K562 (cell line): ENCODE data around the gene OR51F1. TPM values are rescaled to one million over a fixed set of nuclear protein-coding genes. Genes with fewer than 3 reads are reported as not detected.

Experiments
- ATAC-seq: fragments of 200-7000 bp; cut with Tn5 transposase; 3 replicates; pipeline ENCODE4 v1.9.1; 2020; ENCODE audit warnings: moderate library complexity
- BruUV-seq: library from RNA; stranded (reverse); fragments of 400-500 nt; replicated peaks from 2 replicates; lab custom pipeline; 2021; lab: Mats Ljungman, UMichigan
- CTCF ChIA-PET: fragments of 300-600 bp; formaldehyde crosslinking; extraction: SDS; loops from one replicate; lab custom pipeline; 2021; ENCODE audit warnings: low intra/inter-chr PET ratio; lab: Yijun Ruan, JAX
- POLR2A ChIA-PET: fragments of 300-600, 350-650 bp; sonication (Branson Sonifier 250); formaldehyde crosslinking; extraction: SDS; loops from one replicate; lab custom pipeline; 2021; ENCODE audit warnings: antibody characterized with exemption, inconsistent platforms; lab: Yijun Ruan, JAX
- DNase-seq, 4 experiments: peaks; one replicate each; pipeline versions ENCODE4 v3.0.0 to v3.0.0-alpha.2; 2011 to 2018; ENCODE audit warnings: low spot score in 3 of 4, mixed read lengths in 3 of 4; ENCODE audit errors: extremely low read depth in 1 of 4
- FAIRE-seq: peaks from 2 replicates; lab custom pipeline; 2011; peaks lifted over from hg19 to GRCh38; lab: Jason Lieb, UNC
- H2AFZ ChIP-seq: 2 replicates; pipeline ENCODE4 v1.6.0; 2011; ENCODE audit warnings: low read depth, low read length, control low read depth, inconsistent platforms
- H3K27ac ChIP-seq: fragments of 200-600 bp; 3 replicates; pipeline ENCODE4 v1.8.0; 2011; ENCODE audit warnings: low read depth, mild to moderate bottlenecking, control low read depth, inconsistent platforms, low read length, moderate library complexity, mixed read lengths; ENCODE audit errors: extremely low read depth
- H3K27me3 ChIP-seq, 2 experiments: fragments of 300-600 bp in 1 of 2; 2 replicates in 1 of 2; 3 replicates in 1 of 2; pipeline versions ENCODE4 v1.6.0 to v1.8.0; 2011; ENCODE audit warnings: inconsistent platforms in 2 of 2, low read length in 2 of 2, mild to moderate bottlenecking in 1 of 2, mixed read lengths in 1 of 2, moderate library complexity in 1 of 2; ENCODE audit not compliant: control insufficient read depth in 2 of 2, insufficient read depth in 2 of 2
- H3K36me3 ChIP-seq: fragments of 300-600 bp; 3 replicates; pipeline ENCODE4 v1.8.0; 2011; ENCODE audit warnings: mild to moderate bottlenecking, low read length, inconsistent platforms; ENCODE audit not compliant: control insufficient read depth, insufficient read depth
- H3K4me1 ChIP-seq, 2 experiments: fragments of 200-600 bp in 1 of 2; replicated peaks in 1 of 2; 2 replicates in 1 of 2; 3 replicates in 1 of 2; pipeline versions ENCODE4 v1.5.1 to v1.8.0; 2011; ENCODE audit warnings: inconsistent platforms in 2 of 2, low read length in 2 of 2, mild to moderate bottlenecking in 1 of 2, mixed read lengths in 1 of 2, moderate library complexity in 1 of 2; ENCODE audit not compliant: control insufficient read depth in 2 of 2, insufficient read depth in 2 of 2
- H3K4me2 ChIP-seq: 2 replicates; pipeline ENCODE4 v1.6.1; 2011; ENCODE audit warnings: low read length, control low read depth, inconsistent platforms, mixed read lengths; ENCODE audit not compliant: insufficient read depth
- H3K4me3 ChIP-seq: fragments of 200-600 bp; sonication (generic), shearing (Covaris generic); 2 replicates; pipeline ENCODE4 v1.5.1; 2016; ENCODE audit warnings: control low read depth, inconsistent platforms
- H3K79me2 ChIP-seq: fragments of 200-600 bp; 3 replicates; pipeline ENCODE4 v1.8.0; 2011; ENCODE audit warnings: low read length, inconsistent platforms; ENCODE audit not compliant: control insufficient read depth, insufficient read depth
- H3K9ac ChIP-seq, 2 experiments: 2 replicates each; pipeline versions ENCODE4 v1.6.0 to v1.6.1; 2011; ENCODE audit warnings: low read depth in 2 of 2, low read length in 2 of 2, control low read depth in 1 of 2, inconsistent platforms in 1 of 2, mild to moderate bottlenecking in 1 of 2, mixed read lengths in 1 of 2; ENCODE audit not compliant: insufficient read depth in 1 of 2
- H3K9me1 ChIP-seq: one replicate; pipeline ENCODE4 v1.6.0; 2011; ENCODE audit warnings: inconsistent platforms, mild to moderate bottlenecking, low read length, moderate library complexity; ENCODE audit not compliant: control insufficient read depth, insufficient read depth
- H3K9me3 ChIP-seq: replicated peaks from 2 replicates; pipeline ENCODE4 v1.5.1; 2011; ENCODE audit warnings: low read depth, low read length, inconsistent platforms; ENCODE audit not compliant: control insufficient read depth, insufficient read depth
- H4K20me1 ChIP-seq: replicated peaks from 2 replicates; pipeline ENCODE4 v1.6.1; 2011; ENCODE audit warnings: low read length, inconsistent platforms, mixed read lengths; ENCODE audit not compliant: control insufficient read depth, insufficient read depth
- FOXM1 ChIP-seq, 2 experiments: fragments of 450-650 bp in 1 of 2; sonication (generic) in 1 of 2; formaldehyde crosslinking in 1 of 2; IDR thresholded peaks; 2 replicates each; pipeline versions ENCODE4 v1.6.1 to v1.9.0; 2017 to 2022; ENCODE audit warnings: low read depth in 2 of 2, mild to moderate bottlenecking in 2 of 2, missing genetic modification reagents in 1 of 2, moderate library complexity in 1 of 2
- MTA2 ChIP-seq: fragments of 450-650 bp; IDR thresholded peaks from 2 replicates; pipeline ENCODE4 v1.6.1; 2016; ENCODE audit warnings: low read depth
- PHTF2 ChIP-seq: fragments of 250-450 bp; sonication (Bioruptor Pico); IDR thresholded peaks from 2 replicates; pipeline ENCODE4 v1.5.0; 2021; ENCODE audit warnings: mild to moderate bottlenecking
- POLR3A ChIP-seq: IDR thresholded peaks from 2 replicates; pipeline ENCODE4 v1.6.1; 2011; ENCODE audit warnings: borderline replicate concordance, mild to moderate bottlenecking, moderate library complexity; ENCODE audit not compliant: insufficient read length, insufficient read depth; ENCODE audit errors: extremely low read depth
- XRCC4 ChIP-seq: IDR thresholded peaks from one replicate; pipeline ENCODE4 v1.6.1; 2011; ENCODE audit not compliant: insufficient read depth, insufficient read length; ENCODE audit errors: extremely low read depth
- ZNF274 ChIP-seq: IDR thresholded peaks from 2 replicates; pipeline ENCODE4 v1.6.1; 2011; ENCODE audit warnings: low read depth, mild to moderate bottlenecking, low read length, moderate library complexity, borderline replicate concordance
- ZNF324 ChIP-seq: fragments of 250-450 bp; sonication (Bioruptor Pico); IDR thresholded peaks from 2 replicates; pipeline ENCODE4 v1.4.0; 2020; ENCODE audit warnings: mild to moderate bottlenecking
- WGBS: fragments of 100-300 bp; shearing (Covaris generic); methylation state at CpG from one replicate; pipeline ENCODE4 v1.1.6; 2016; ENCODE audit warnings: low coverage, mixed read lengths; ENCODE audit not compliant: insufficient coverage; ENCODE audit errors: missing lambda C conversion rate; 5-methylcytosine and 5-hydroxymethylcytosine counted together
- in situ Hi-C: fragments of 300-500 bp; cut with MboI; formaldehyde crosslinking; loops from 4 replicates; pipeline ENCODE4 v1.15.0; 2018; ENCODE audit warnings: inconsistent platforms, mixed read lengths
- intact Hi-C: fragments of 100-400 bp; cut with micrococcal nuclease; formaldehyde crosslinking; loops from 2 replicates; pipeline ENCODE4 v1.14.2; 2022
- polyA plus RNA-seq, 8 experiments: library from polyadenylated mRNA; depleted of rRNA in 4 of 8; stranded (reverse) in 5 of 8; unstranded in 3 of 8; fragments of >200 nt; fragmentation: Nextera tagmentation in 2 of 8; fragmentation: Illumina TruSeq in 1 of 8; extraction: Ambion mirVana in 2 of 8; extraction: Trizol in 1 of 8; gene quantifications; 2 replicates each; pipeline versions ENCODE4 v1.2.1 to v1.2.3, GENCODE V29; 2011 to 2014; ENCODE audit warnings: inconsistent platforms in 1 of 8, missing spikeins in 1 of 8
- total RNA-seq, 7 experiments: library from RNA; depleted of rRNA in 6 of 7; stranded (reverse); fragments of >200 nt in 6 of 7; fragmentation: Illumina TruSeq in 2 of 7; extraction: Trizol in 2 of 7; gene quantifications; 2 replicates each; pipeline versions ENCODE4 v1.2.1 to v1.2.3, GENCODE V29; 2011 to 2021; ENCODE audit warnings: low replicate concordance in 1 of 7
- TF ChIP-seq, protein P1 (sequence below): fragments of 250-450 bp; sonication (Bioruptor Pico); IDR thresholded peaks from 2 replicates; pipeline ENCODE4 v1.5.0; 2021; ENCODE audit warnings: mild to moderate bottlenecking, moderate library complexity
- TF ChIP-seq, protein P2 (sequence below), 3 experiments: fragments of 200-800 bp in 1 of 3; sonication (Bioruptor generic) in 1 of 3; sonication (generic) in 1 of 3; formaldehyde crosslinking in 1 of 3; IDR thresholded peaks; 2 replicates each; pipeline versions ENCODE4 v1.6.1 to v1.8.0; 2016 to 2022; ENCODE audit warnings: mild to moderate bottlenecking in 2 of 3, missing compliant biosample characterization in 2 of 3, missing genetic modification characterization in 2 of 3, missing genetic modification reagents in 1 of 3
- TF ChIP-seq, protein P3 (sequence below): sonication (generic); formaldehyde crosslinking; IDR thresholded peaks from 2 replicates; pipeline ENCODE4 v1.8.0; 2022; ENCODE audit warnings: missing genetic modification reagents, mild to moderate bottlenecking, borderline replicate concordance
- TF ChIP-seq, protein P4 (sequence below): fragments of 450-650 bp; IDR thresholded peaks from 2 replicates; pipeline ENCODE4 v1.7.0; 2016; ENCODE audit warnings: borderline replicate concordance
- TF ChIP-seq, protein P5 (sequence below): sonication (generic); formaldehyde crosslinking; IDR thresholded peaks from 2 replicates; pipeline ENCODE4 v1.8.0; 2022; ENCODE audit warnings: mild to moderate bottlenecking, missing genetic modification reagents

Gene OR51F1
- total and polyA plus RNA-seq, 9 of the 15 experiments (the other 6 are each of a cell fraction or from before 2014, with no cell fraction given) = not detected

DNA sequence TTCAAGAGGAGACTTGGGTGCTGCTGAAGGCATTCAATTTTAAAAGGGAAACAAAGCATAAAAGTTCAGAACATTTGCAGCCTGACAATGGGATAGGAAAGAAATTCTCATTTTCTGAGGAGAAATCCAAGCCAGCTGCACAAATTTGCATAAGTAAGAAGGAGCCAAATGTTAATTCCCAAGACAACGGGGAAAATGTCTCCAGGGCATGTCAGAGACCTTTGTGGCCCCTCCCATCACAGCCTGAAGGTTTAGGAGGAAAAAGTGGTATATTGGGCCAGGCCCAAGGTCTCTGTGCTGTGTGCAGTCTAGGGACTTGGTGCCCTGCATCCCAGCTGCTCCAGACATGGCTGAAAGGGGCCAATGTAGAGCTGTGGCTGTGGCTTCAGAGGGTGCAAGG lies 12.7 kb upstream of the OR51F1 start:
- ATAC-seq (no peak), FAIRE-seq (no peak), DNase-seq (no peak)
- in situ Hi-C loops = no loop called here
- Histone ChIP-seq H4K20me1 (no peaks in the 10 kb centered on the region), H2AFZ (no peak overlapping the region), H3K36me3 (no peaks in the 10 kb centered on the region), H3K27ac (no peak overlapping the region), H3K27me3 (peaks cover 0 to 6% of the 10 kb centered on the region in 2 experiments; a peak in 1 of 5 replicates), H3K4me2 (no peak overlapping the region), H3K9ac (no peak overlapping the region), H3K9me1 (no peaks in the 10 kb centered on the region), H3K4me3 (no peak overlapping the region), H3K4me1 (no peaks in the 10 kb centered on the region), H3K79me2 (no peaks in the 10 kb centered on the region), H3K9me3 (no peaks in the 10 kb centered on the region)
- intact Hi-C loops = loop anchor here (2.0 kb wide), 1 partner anchor 146 kb away; the partner anchor contains the start of gene OR51D1
- WGBS = 0% methylated on average over 1 of the region's 1 CpG
- no TSS peak for BruUV-seq
- ChIA-PET CTCF (no interaction called here), POLR2A (interaction anchor here (0.6 kb wide), 1 partner anchor 451 kb away, joined by 3 read pairs; no protein-coding TSS in a partner anchor)
- TF ChIP-seq ZNF324 (CRISPR knock-in tag) (no peak), XRCC4 (no peak), POLR3A (no peak), FOXM1 (IDR thresholded peaks at IDR 0.05; ENCODE audit: low read depth) (no peak), FOXM1 (CRISPR knock-in tag; IDR thresholded peaks at IDR 0.05; ENCODE audit: low read depth) (no peak), ZNF274 (no peak), PHTF2 (CRISPR knock-in tag) (no peak), MTA2 (no peak)
- TF ChIP-seq, protein P1, sequence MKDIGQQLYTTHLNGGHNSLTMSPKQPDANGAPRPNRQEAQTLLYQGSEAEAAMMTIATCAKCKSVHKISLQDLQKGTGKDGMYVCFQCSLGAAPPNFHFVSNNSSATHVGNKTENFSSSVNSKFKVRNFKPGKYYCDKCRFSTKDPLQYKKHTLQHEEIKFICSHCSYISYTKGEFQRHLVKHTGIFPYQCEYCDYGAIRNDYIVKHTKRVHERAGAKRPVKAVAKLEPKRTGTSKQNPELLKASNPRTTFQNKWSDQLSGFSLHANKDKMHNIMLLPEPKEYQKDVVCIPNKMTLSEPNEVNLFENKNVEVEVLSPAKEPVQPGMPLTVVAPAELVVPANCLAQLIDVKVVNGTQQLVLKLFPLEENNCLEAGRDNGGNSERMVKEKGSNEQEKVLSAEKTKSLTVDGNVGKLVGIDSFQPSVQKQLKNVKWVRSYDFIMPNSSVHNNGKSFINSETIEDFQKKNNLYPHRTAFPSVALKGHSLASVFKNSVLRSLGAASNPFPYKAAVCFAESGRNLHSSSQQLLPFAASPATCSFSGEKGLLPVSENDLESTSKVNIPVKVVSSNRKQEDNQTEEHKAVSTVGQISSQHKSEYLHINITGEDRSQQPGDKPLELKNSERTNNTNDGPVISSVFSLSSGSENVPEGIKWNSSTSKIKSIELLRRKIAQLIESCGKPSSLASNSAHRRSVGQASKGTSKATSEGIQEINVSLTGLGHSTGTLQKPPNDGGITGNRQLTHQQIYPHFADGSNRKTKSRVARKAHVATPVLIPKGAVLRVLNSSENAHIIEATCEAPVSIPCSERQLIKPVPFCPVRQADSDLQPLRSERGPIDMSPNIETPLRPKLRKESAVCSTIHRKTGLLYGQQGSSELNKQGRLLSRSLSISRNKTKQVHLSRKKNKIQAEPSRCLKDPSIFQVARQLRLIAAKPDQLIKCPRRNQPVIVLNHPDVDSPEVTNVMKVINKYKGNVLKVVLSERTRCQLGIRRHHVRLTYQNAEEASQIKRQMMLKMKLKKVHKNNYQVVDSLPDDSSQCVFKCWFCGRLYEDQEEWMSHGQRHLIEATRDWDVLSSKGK = no peak
- TF ChIP-seq, protein P2, sequence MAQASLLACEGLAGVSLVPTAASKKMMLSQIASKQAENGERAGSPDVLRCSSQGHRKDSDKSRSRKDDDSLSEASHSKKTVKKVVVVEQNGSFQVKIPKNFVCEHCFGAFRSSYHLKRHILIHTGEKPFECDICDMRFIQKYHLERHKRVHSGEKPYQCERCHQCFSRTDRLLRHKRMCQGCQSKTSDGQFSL (CRISPR knock-in tag; IDR thresholded peaks at IDR 0.05) = no peak
- TF ChIP-seq, protein P2 (tag; IDR thresholded peaks at IDR 0.05) = no peak
- TF ChIP-seq, protein P3, sequence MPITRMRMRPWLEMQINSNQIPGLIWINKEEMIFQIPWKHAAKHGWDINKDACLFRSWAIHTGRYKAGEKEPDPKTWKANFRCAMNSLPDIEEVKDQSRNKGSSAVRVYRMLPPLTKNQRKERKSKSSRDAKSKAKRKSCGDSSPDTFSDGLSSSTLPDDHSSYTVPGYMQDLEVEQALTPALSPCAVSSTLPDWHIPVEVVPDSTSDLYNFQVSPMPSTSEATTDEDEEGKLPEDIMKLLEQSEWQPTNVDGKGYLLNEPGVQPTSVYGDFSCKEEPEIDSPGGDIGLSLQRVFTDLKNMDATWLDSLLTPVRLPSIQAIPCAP (CRISPR knock-in tag) = no peak
- TF ChIP-seq, protein P4, sequence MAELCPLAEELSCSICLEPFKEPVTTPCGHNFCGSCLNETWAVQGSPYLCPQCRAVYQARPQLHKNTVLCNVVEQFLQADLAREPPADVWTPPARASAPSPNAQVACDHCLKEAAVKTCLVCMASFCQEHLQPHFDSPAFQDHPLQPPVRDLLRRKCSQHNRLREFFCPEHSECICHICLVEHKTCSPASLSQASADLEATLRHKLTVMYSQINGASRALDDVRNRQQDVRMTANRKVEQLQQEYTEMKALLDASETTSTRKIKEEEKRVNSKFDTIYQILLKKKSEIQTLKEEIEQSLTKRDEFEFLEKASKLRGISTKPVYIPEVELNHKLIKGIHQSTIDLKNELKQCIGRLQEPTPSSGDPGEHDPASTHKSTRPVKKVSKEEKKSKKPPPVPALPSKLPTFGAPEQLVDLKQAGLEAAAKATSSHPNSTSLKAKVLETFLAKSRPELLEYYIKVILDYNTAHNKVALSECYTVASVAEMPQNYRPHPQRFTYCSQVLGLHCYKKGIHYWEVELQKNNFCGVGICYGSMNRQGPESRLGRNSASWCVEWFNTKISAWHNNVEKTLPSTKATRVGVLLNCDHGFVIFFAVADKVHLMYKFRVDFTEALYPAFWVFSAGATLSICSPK = no peak
- TF ChIP-seq, protein P5, sequence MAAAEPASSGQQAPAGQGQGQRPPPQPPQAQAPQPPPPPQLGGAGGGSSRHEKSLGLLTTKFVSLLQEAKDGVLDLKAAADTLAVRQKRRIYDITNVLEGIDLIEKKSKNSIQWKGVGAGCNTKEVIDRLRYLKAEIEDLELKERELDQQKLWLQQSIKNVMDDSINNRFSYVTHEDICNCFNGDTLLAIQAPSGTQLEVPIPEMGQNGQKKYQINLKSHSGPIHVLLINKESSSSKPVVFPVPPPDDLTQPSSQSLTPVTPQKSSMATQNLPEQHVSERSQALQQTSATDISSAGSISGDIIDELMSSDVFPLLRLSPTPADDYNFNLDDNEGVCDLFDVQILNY = no peak
